Measurements from ENCODE around the gene RAPGEF1. TPM values are rescaled to one million over a fixed set of nuclear protein-coding genes. Genes with fewer than 3 reads are reported as not detected.
A peak's percentile ranks its signal among the peaks of the same experiment; 100 is the strongest.

RAPGEF1 gene
- total and polyA plus RNA-seq, 11 donors: 50.6 to 161 (median 115) TPM

DNA sequence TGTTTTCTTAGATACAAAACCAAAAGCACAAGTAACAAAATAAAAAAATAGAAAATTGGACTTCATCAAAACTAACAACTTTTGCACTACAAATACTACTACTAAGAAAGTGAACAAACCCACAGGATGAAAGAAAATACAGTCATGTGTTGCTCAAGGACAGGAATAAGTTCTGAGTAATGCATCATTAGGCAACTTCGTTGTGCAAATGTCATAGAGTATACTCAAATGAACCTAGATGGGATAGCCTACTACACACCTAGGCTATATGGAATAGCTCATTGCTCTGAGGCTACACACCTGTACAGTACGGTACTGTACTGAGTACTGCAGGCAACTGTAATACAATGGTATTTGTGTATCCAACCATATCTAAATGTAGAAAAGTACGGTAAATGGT is 88.3 kb downstream of the RAPGEF1 start:
- peak in 2 of 4 donors; percentile 37 to 45 for ATAC-seq
- peaks cover 4 to 59% (median 30%) of the 10 kb centered on the region in 12 donors for H3K4me1 ChIP-seq

DNA sequence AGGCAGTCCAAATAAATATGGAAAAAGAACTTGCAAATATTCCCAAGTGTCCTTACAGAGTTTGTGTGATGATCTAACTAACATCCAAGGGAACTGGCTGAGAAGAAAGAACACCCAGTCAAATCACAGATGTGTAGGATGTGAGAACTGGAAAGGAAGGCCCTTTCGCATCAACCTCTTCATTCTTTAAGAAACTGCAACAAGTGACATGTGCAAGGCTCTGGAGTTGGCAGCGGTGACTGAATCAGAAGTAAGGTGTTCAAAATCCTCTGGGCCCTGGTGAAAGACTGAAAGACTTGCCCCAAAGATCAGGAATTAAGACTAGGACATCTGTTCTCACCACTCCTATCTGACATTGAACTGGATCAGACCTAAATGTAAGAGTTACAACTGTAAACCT is 88.7 kb downstream of the RAPGEF1 start:
- H3K4me1 ChIP-seq: peaks cover 0 to 54% (median 26%) of the 10 kb centered on the region in 12 donors
- 80 to 88% (median 88%) methylated on average over 2 of the region's 2 CpGs for WGBS, 4 donors
- DNase-seq: no peak
- H3K27me3 ChIP-seq: no peaks in the 10 kb centered on the region
- H3K27ac ChIP-seq: peak overlapping the region in 1 of 12 donors; percentile 55
- no peaks in the 10 kb centered on the region for H3K9me3 ChIP-seq
- ATAC-seq: no peak
- intact Hi-C loops (cut with DNase I): loop anchor here in 1 of 10 donors (10.0 kb wide), 1 partner anchor 84 kb away; no protein-coding TSS in a partner anchor
- TF ChIP-seq, protein P1, sequence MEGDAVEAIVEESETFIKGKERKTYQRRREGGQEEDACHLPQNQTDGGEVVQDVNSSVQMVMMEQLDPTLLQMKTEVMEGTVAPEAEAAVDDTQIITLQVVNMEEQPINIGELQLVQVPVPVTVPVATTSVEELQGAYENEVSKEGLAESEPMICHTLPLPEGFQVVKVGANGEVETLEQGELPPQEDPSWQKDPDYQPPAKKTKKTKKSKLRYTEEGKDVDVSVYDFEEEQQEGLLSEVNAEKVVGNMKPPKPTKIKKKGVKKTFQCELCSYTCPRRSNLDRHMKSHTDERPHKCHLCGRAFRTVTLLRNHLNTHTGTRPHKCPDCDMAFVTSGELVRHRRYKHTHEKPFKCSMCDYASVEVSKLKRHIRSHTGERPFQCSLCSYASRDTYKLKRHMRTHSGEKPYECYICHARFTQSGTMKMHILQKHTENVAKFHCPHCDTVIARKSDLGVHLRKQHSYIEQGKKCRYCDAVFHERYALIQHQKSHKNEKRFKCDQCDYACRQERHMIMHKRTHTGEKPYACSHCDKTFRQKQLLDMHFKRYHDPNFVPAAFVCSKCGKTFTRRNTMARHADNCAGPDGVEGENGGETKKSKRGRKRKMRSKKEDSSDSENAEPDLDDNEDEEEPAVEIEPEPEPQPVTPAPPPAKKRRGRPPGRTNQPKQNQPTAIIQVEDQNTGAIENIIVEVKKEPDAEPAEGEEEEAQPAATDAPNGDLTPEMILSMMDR (IDR thresholded peaks at IDR 0.05): no peak
- no peak for TF ChIP-seq POLR2A (IDR thresholded peaks at IDR 0.05)
- H3K4me3 ChIP-seq: no peak overlapping the region
- H3K36me3 ChIP-seq: peaks cover 0 to 47% (median 42%) of the 10 kb centered on the region in 9 donors

More for the DNA sequence above, 88.3 kb downstream of the RAPGEF1 start:
- H3K4me3 ChIP-seq: no peak overlapping the region
- DNase-seq: no peak
- TF ChIP-seq, protein P1 (IDR thresholded peaks at IDR 0.05): no peak
- TF ChIP-seq POLR2A (IDR thresholded peaks at IDR 0.05): no peak
- no peaks in the 10 kb centered on the region for H3K27me3 ChIP-seq
- intact Hi-C loops (cut with DNase I): loop anchor here in 1 of 10 donors (10.0 kb wide), 1 partner anchor 83 kb away; no protein-coding TSS in a partner anchor
- peak overlapping the region in 1 of 12 donors; percentile 55 for H3K27ac ChIP-seq
- no peaks in the 10 kb centered on the region for H3K9me3 ChIP-seq
- peaks cover 0 to 43% (median 38%) of the 10 kb centered on the region in 9 donors for H3K36me3 ChIP-seq
- WGBS, 4 donors: 76 to 83% (median 80%) methylated on average over 3 of the region's 3 CpGs

DNA sequence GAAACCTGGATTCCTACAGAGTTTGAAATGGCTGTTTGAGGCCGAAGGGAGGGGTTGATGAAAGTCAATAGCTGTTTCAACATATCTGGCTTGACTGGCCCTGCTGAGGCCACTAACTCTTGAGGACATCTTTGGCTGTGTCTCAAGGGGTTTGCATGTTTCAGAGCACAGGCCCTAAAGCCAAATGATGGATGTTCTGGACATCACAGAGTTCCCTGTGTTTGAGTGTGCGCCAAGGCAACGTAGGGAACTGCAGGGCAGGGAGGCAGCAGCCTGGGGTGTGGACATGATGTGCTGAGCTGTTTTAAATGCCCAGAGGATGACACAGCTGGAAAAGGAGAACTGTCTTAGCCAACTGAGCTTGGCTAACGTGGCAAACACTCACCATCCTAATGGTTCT is 89.6 kb downstream of the RAPGEF1 start:
- Histone ChIP-seq H3K36me3 (peaks cover 0 to 56% (median 50%) of the 10 kb centered on the region in 9 donors), H3K4me3 (no peak overlapping the region), H3K9me3 (no peaks in the 10 kb centered on the region), H3K4me1 (peaks cover 0 to 50% (median 24%) of the 10 kb centered on the region in 12 donors), H3K27ac (peak overlapping the region in 2 of 12 donors; percentile 13 to 55), H3K27me3 (no peaks in the 10 kb centered on the region)
- DNase-seq: peak in 2 of 5 donors; percentile 64 to 68
- 59 to 74% (median 70%) methylated on average over 4 of the region's 4 CpGs for WGBS, 4 donors
- TF ChIP-seq, protein P1 (IDR thresholded peaks at IDR 0.05): no peak
- no peak for TF ChIP-seq POLR2A (IDR thresholded peaks at IDR 0.05)
- ATAC-seq: peak; percentile 48 to 88 (median 60)
- intact Hi-C loops (cut with DNase I): loop anchor here in 1 of 10 donors (10.0 kb wide), 1 partner anchor 85 kb away; no protein-coding TSS in a partner anchor

DNA sequence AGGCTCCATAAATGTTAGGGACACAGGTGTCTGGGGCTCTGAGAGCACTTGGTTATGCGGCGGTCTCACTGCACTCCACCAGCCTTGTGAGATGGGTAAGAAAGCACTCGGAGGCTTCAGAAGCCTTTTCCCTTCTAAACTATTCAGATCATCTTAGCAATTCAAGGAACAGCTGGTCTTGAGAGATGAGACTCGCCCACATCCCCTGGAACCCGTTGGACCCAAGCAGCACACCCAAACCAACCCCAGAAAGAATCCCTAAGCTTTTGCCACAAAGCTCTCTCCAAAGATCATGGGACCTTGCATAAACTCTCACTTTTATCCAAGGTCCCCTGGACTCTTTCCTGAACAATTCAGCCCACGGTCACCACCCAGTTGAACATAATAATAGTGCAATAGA is 90.2 kb downstream of the RAPGEF1 start:
- Histone ChIP-seq H3K27me3 (no peaks in the 10 kb centered on the region), H3K9me3 (no peaks in the 10 kb centered on the region), H3K27ac (peak overlapping the region in 2 of 12 donors; percentile 13 to 55), H3K4me3 (no peak overlapping the region), H3K36me3 (peaks cover 0 to 62% (median 52%) of the 10 kb centered on the region in 9 donors), H3K4me1 (peaks cover 0 to 50% (median 24%) of the 10 kb centered on the region in 12 donors)
- intact Hi-C loops (cut with DNase I): loop anchor here in 1 of 10 donors (10.0 kb wide), 1 partner anchor 85 kb away; no protein-coding TSS in a partner anchor
- ATAC-seq (no peak), DNase-seq (no peak)
- 86 to 93% (median 89%) methylated on average over 6 of the region's 6 CpGs for WGBS, 4 donors
- TF ChIP-seq, protein P1 (IDR thresholded peaks at IDR 0.05): no peak
